ENCODE results near the gene ANKRD10. TPM values are rescaled to one million over a fixed set of nuclear protein-coding genes. Genes with fewer than 3 reads are reported as not detected.

ANKRD10 gene
- total RNA-seq, 2 donors from 2014 or later, result 48.7 to 78.7 TPM

Other genes with a start within 250 kb of the ANKRD10 start
- gene CARS2, start 209.0 kb downstream of the ANKRD10 start, total RNA-seq, result 10 to 100 TPM; 36.6 to 37.9 TPM
- 1 to 10 TPM; 6.3 to 7.0 TPM for gene ING1, start 201.4 kb downstream of the ANKRD10 start, total RNA-seq
- gene ARHGEF7, start 200.2 kb upstream of the ANKRD10 start, total RNA-seq, result 10 to 100 TPM; 34.8 to 45.5 TPM

Measured in left cardiac atrium (tissue), 2 donors.